ENCODE measurements around the gene DCP2. TPM values are rescaled to one million over a fixed set of nuclear protein-coding genes. Genes with fewer than 3 reads are reported as not detected.

Gene DCP2
- total RNA-seq, 2 experiments from 2014 or later, result 88.9 to 91.0 TPM

DNA sequence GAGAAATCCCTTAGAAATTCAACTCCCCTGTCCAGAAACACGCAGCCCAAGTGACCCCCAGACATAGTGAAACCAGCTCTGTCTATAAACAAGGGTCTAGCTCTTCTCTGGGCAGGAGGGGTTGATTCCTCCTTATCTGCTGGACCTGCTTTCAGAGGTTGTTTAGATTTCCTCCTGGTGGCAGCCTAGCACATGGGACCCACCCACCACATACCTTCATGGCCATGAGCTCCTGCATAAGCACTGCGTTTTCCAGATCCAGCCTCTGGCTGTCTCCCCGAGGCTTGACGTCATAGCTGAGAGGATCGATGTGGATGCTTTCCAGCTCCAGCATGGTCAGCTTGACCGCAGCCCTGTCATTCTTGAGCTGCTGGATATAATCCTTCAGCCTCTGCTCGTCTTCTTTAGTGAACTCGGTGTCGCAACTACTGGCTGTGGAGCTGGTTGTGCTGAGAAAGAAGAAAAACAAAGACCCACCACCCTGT lies 77.0 kb downstream of the DCP2 start:
- H3K9me3 Mint-ChIP-seq, result no peaks in the 10 kb centered on the region
- intact Hi-C loops (cut with micrococcal nuclease), result no loop called here
- H3K27ac Mint-ChIP-seq, result no peak overlapping the region
- CTCF ChIA-PET, result interaction anchor here (1.1 to 1.3 kb wide), 2 partner anchors 57 to 278 kb away, joined by 3 to 4 read pairs; no protein-coding TSS in a partner anchor
- peaks cover 13% of the 10 kb centered on the region for H3K4me1 Mint-ChIP-seq (ENCODE audit: low read depth)
- H3K4me3 Mint-ChIP-seq, result no peak overlapping the region
- TF ChIP-seq, protein P1, sequence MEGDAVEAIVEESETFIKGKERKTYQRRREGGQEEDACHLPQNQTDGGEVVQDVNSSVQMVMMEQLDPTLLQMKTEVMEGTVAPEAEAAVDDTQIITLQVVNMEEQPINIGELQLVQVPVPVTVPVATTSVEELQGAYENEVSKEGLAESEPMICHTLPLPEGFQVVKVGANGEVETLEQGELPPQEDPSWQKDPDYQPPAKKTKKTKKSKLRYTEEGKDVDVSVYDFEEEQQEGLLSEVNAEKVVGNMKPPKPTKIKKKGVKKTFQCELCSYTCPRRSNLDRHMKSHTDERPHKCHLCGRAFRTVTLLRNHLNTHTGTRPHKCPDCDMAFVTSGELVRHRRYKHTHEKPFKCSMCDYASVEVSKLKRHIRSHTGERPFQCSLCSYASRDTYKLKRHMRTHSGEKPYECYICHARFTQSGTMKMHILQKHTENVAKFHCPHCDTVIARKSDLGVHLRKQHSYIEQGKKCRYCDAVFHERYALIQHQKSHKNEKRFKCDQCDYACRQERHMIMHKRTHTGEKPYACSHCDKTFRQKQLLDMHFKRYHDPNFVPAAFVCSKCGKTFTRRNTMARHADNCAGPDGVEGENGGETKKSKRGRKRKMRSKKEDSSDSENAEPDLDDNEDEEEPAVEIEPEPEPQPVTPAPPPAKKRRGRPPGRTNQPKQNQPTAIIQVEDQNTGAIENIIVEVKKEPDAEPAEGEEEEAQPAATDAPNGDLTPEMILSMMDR (IDR thresholded peaks at IDR 0.05), result no peak
- no peaks in the 10 kb centered on the region for H3K27me3 Mint-ChIP-seq
- ATAC-seq, result no peak
- H3K36me3 Mint-ChIP-seq (ENCODE audit: low read depth), result no peaks in the 10 kb centered on the region
- POLR2A ChIA-PET, result interaction anchor here (0.8 kb wide), 1 partner anchor 984 kb away, joined by 3 read pairs; no protein-coding TSS in a partner anchor
- DNase-seq, result no peak

GRCh38 chr5:113054899-113055298 lies 78.3 kb downstream of the DCP2 start:
- no peak overlapping the region for H3K27ac Mint-ChIP-seq
- ChIA-PET POLR2A (no interaction called here), CTCF (no interaction called here)
- no peaks in the 10 kb centered on the region for H3K27me3 Mint-ChIP-seq
- peaks cover 25% of the 10 kb centered on the region for H3K4me1 Mint-ChIP-seq (ENCODE audit: low read depth)
- H3K4me3 Mint-ChIP-seq, result no peak overlapping the region
- no peaks in the 10 kb centered on the region for H3K36me3 Mint-ChIP-seq (ENCODE audit: low read depth)
- intact Hi-C loops (cut with micrococcal nuclease), result no loop called here
- DNase-seq, result no peak
- no peaks in the 10 kb centered on the region for H3K9me3 Mint-ChIP-seq
- TF ChIP-seq, protein P1 (IDR thresholded peaks at IDR 0.05), result no peak
- ATAC-seq, result no peak

GRCh38 chr5:113056988-113057387 lies 80.4 kb downstream of the DCP2 start:
- intact Hi-C loops (cut with micrococcal nuclease), result no loop called here
- CTCF ChIA-PET, result interaction anchor here (1.0 to 1.1 kb wide), 2 partner anchors 61 to 274 kb away, joined by 3 read pairs; no protein-coding TSS in a partner anchor
- H3K27me3 Mint-ChIP-seq, result no peaks in the 10 kb centered on the region

GRCh38 chr5:113057557-113057984 lies 81.0 kb downstream of the DCP2 start:
- POLR2A ChIA-PET, result interaction anchor here (0.8 to 1.6 kb wide), 2 partner anchors 43 to 237 kb away, joined by 3 to 5 read pairs; no protein-coding TSS in a partner anchor
- Mint-ChIP-seq H3K9me3 (no peaks in the 10 kb centered on the region), H3K4me3 (no peak overlapping the region), H3K27me3 (no peaks in the 10 kb centered on the region), H3K27ac (no peak overlapping the region), H3K36me3 (ENCODE audit: low read depth) (no peaks in the 10 kb centered on the region), H3K4me1 (ENCODE audit: low read depth) (peaks cover 39% of the 10 kb centered on the region)
- intact Hi-C loops (cut with micrococcal nuclease), result no loop called here
- no peak for ATAC-seq
- TF ChIP-seq, protein P1 (IDR thresholded peaks at IDR 0.05), result no peak
- CTCF ChIA-PET, result interaction anchor here (1.0 to 1.1 kb wide), 2 partner anchors 62 to 273 kb away, joined by 3 read pairs; no protein-coding TSS in a partner anchor
- no peak for DNase-seq

More at GRCh38 chr5:113056988-113057387, 80.4 kb downstream of the DCP2 start:
- Mint-ChIP-seq H3K27ac (no peak overlapping the region), H3K36me3 (ENCODE audit: low read depth) (no peaks in the 10 kb centered on the region), H3K4me3 (no peak overlapping the region), H3K4me1 (ENCODE audit: low read depth) (peaks cover 33% of the 10 kb centered on the region), H3K9me3 (no peaks in the 10 kb centered on the region)
- DNase-seq, result no peak
- TF ChIP-seq, protein P1 (IDR thresholded peaks at IDR 0.05), result no peak
- POLR2A ChIA-PET, result interaction anchor here (0.8 kb wide), 1 partner anchor 44 kb away, joined by 3 read pairs; no protein-coding TSS in a partner anchor
- ATAC-seq, result no peak

DNA sequence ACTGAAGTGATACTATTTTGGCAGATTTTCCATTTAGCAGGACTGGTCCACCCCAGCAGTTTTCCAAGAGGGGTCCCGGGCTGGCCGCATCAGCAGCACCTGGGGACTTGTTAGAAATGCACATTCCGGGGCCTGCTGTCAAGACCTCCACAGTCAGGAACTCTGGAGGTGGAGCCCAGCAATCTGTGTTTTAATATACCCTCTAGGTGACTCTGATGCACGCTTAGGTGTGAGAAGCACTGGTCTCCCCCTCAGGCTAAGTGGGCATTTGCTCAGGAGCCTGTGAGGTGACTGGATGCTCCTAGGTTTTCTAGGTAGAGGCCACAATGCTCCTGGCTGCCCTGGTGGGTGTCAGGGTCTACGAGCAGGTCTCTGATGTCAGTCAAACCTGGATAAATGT lies 81.7 kb downstream of the DCP2 start:
- Mint-ChIP-seq H3K4me3 (no peak overlapping the region), H3K27ac (no peak overlapping the region), H3K9me3 (no peaks in the 10 kb centered on the region), H3K36me3 (ENCODE audit: low read depth) (no peaks in the 10 kb centered on the region), H3K4me1 (ENCODE audit: low read depth) (peaks cover 46% of the 10 kb centered on the region), H3K27me3 (no peaks in the 10 kb centered on the region)
- intact Hi-C loops (cut with micrococcal nuclease), result no loop called here
- no peak for DNase-seq
- POLR2A ChIA-PET, result interaction anchor here (1.6 kb wide), 1 partner anchor 236 kb away, joined by 5 read pairs; no protein-coding TSS in a partner anchor
- CTCF ChIA-PET, result no interaction called here
- TF ChIP-seq, protein P1 (IDR thresholded peaks at IDR 0.05), result no peak
- no peak for ATAC-seq
